Measurements from ENCODE around the gene ASIC4. TPM values are rescaled to one million over a fixed set of nuclear protein-coding genes. Genes with fewer than 3 reads are reported as not detected.
A peak's percentile ranks its signal among the peaks of the same experiment; 100 is the strongest.

The ASIC4 gene
- total and polyA plus RNA-seq, 2 of the 13 experiments (the other 11 are each of a cell fraction or from before 2014, with no cell fraction given): 0.03 TPM; not detected in 1

- TF ChIP-seq DPF2 (CRISPR knock-in tag; IDR thresholded peaks at IDR 0.05; ENCODE audit: borderline replicate concordance, low read depth) (0 out of 2 replicates have a peak, but pooled peaks have one; percentile 8), ZNF282 (IDR thresholded peaks at IDR 0.05; ENCODE audit: partially characterized antibody) (no peak), FOXC1 (CRISPR knock-in tag; IDR thresholded peaks at IDR 0.05; ENCODE audit: borderline replicate concordance) (no peak), CHD2 (IDR thresholded peaks at IDR 0.05; ENCODE audit: low read depth, low read length) (no peak), ZNF709 (CRISPR knock-in tag; IDR thresholded peaks at IDR 0.05) (0 out of 2 replicates have a peak, but pooled peaks have one; percentile 55), THYN1 (CRISPR knock-in tag; IDR thresholded peaks at IDR 0.05; ENCODE audit: borderline replicate concordance, low read depth) (no peak), ISL2 (CRISPR knock-in tag; IDR thresholded peaks at IDR 0.05) (no peak), ZSCAN21 (CRISPR knock-in tag; IDR thresholded peaks at IDR 0.05; ENCODE audit: borderline replicate concordance) (no peak), RBM22 (optimal IDR thresholded peaks at IDR 0.05; ENCODE audit: low read length) (no peak), ZNF768 (CRISPR knock-in tag; IDR thresholded peaks at IDR 0.05) (peak; percentile 29; the same call in 1 of the 2 replicates), GPBP1L1 (CRISPR knock-in tag; IDR thresholded peaks at IDR 0.05) (no peak), AKNA (CRISPR knock-in tag; IDR thresholded peaks at IDR 0.05; ENCODE audit: borderline replicate concordance) (no peak), PPARG (CRISPR knock-in tag; conservative IDR thresholded peaks at IDR 0.05) (no peak), ZNF337 (CRISPR knock-in tag; IDR thresholded peaks at IDR 0.05; ENCODE audit: borderline replicate concordance, low read depth) (no peak), SAFB2 (CRISPR knock-in tag; IDR thresholded peaks at IDR 0.05; ENCODE audit: borderline replicate concordance, low read depth) (no peak), ZFP36L2 (CRISPR knock-in tag; IDR thresholded peaks at IDR 0.05) (no peak), ZSCAN20 (CRISPR knock-in tag; IDR thresholded peaks at IDR 0.05; ENCODE audit: borderline replicate concordance) (no peak), ZNF614 (CRISPR knock-in tag; IDR thresholded peaks at IDR 0.05; ENCODE audit: borderline replicate concordance) (no peak)
- TF ChIP-seq, protein P1, sequence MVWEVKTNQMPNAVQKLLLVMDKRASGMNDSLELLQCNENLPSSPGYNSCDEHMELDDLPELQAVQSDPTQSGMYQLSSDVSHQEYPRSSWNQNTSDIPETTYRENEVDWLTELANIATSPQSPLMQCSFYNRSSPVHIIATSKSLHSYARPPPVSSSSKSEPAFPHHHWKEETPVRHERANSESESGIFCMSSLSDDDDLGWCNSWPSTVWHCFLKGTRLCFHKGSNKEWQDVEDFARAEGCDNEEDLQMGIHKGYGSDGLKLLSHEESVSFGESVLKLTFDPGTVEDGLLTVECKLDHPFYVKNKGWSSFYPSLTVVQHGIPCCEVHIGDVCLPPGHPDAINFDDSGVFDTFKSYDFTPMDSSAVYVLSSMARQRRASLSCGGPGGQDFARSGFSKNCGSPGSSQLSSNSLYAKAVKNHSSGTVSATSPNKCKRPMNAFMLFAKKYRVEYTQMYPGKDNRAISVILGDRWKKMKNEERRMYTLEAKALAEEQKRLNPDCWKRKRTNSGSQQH (CRISPR knock-in tag; IDR thresholded peaks at IDR 0.05; ENCODE audit: low read depth): 0 out of 2 replicates have a peak, but pooled peaks have one; percentile 28
- TF ChIP-seq, protein P2, sequence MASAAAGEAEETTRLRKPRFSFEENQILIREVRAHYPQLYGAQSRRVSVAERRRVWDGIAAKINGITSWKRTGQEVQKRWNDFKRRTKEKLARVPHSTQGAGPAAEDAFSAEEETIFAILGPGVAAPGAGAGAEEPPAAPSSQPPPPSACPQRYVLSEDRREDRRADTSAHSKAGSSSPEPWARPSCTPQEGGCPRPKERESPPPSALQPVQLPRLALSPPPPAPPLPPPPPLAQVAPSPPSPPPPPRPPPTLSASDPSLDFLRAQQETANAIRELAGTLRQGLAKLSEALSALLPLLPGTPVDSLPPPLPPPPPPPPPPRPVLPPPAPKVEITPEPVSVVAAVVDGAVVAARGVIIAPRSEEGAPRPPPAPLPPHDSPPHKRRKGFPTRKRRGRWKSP (CRISPR knock-in tag; IDR thresholded peaks at IDR 0.05): no peak
Measured at GRCh38 chr2:219572237-219573001, 58.1 kb downstream of the ASIC4 start, which contains the start of gene INHA (continued).

Measured in HepG2 (cell line).